Measurements from ENCODE around the gene CPAMD8. TPM values are rescaled to one million over a fixed set of nuclear protein-coding genes. Genes with fewer than 3 reads are reported as not detected.

CPAMD8 gene
- total and polyA plus RNA-seq, 10 of the 15 experiments (the other 5 are each of a cell fraction or from before 2014, with no cell fraction given): 0.12 to 0.97 (median 0.25) TPM; not detected in 3

- TF ChIP-seq SKIL (IDR thresholded peaks at IDR 0.05; ENCODE audit: low read depth, poor library complexity, severe bottlenecking): no peak
- no peak for TF ChIP-seq MTA2 (IDR thresholded peaks at IDR 0.05; ENCODE audit: low read depth)
- TF ChIP-seq ZBTB33 (IDR thresholded peaks at IDR 0.05): no peak
These were observed 5.8 kb downstream of the CPAMD8 start (continued) for GRCh38 chr19:17020823-17021222.

- in situ Hi-C loops (cut with MboI): no loop called here
- no peak overlapping the region for H3K4me3 ChIP-seq
- no peak overlapping the region for H3K4me2 ChIP-seq (ENCODE audit: control insufficient read depth, insufficient read depth)
- RAD21 ChIA-PET (ENCODE audit: unreplicated experiment): no interaction called here
- no peaks in the 10 kb centered on the region for H3K4me1 ChIP-seq (ENCODE audit: control insufficient read depth, insufficient read depth, low read length)
- POLR2A ChIA-PET: no interaction called here
- H3K9me3 ChIP-seq (replicated peaks; ENCODE audit: control insufficient read depth, insufficient read depth, low read length): peaks cover 2% of the 10 kb centered on the region; the same call in 2 of the 3 replicates
- peaks cover 0 to 2% of the 10 kb centered on the region in 2 experiments; a peak in 2 of 4 replicates for H3K27me3 ChIP-seq (replicated peaks in 1 of 2; ENCODE audit: control insufficient read depth in 2 of 2, insufficient read depth in 2 of 2, low read length in 1 of 2)
- intact Hi-C loops (cut with micrococcal nuclease; ENCODE audit: unreplicated experiment): no loop called here
- CTCF ChIA-PET: interaction anchor here (1.0 kb wide), 1 partner anchor 248 kb away, joined by 3 read pairs; no protein-coding TSS in a partner anchor
- H3K79me2 ChIP-seq (ENCODE audit: control insufficient read depth, insufficient read depth, low read length): no peaks in the 10 kb centered on the region
- FAIRE-seq (no peak), ATAC-seq (no peak), DNase-seq (ENCODE audit: low read depth, low spot score) (no peak)
- SMC1A ChIA-PET (ENCODE audit: uncharacterized antibody, unreplicated experiment): no interaction called here
- no peaks in the 10 kb centered on the region for H4K20me1 ChIP-seq (ENCODE audit: control insufficient read depth, insufficient read depth)
- no peaks in the 10 kb centered on the region for H3K36me3 ChIP-seq (ENCODE audit: control insufficient read depth in 2 of 2, insufficient read depth in 2 of 2, low read length in 1 of 2)
- H2AFZ ChIP-seq (ENCODE audit: control insufficient read depth, low read depth, low read length): no peak overlapping the region
- BruUV-seq (replicated peaks): no TSS peak
- H3K27ac ChIP-seq (ENCODE audit: control insufficient read depth, insufficient read depth): no peak overlapping the region
- H3K9ac ChIP-seq (ENCODE audit: control insufficient read depth, insufficient read depth, low read length): no peak overlapping the region
- TF ChIP-seq BRCA1 (IDR thresholded peaks at IDR 0.05; ENCODE audit: low read depth, low read length): no peak
- no peak for TF ChIP-seq CBX3 (IDR thresholded peaks at IDR 0.05; ENCODE audit: borderline replicate concordance, low read depth)
- no peak for TF ChIP-seq ELK1 (IDR thresholded peaks at IDR 0.05; ENCODE audit: low read depth, low read length)
- TF ChIP-seq ZNF592 (IDR thresholded peaks at IDR 0.05): no peak
- no peak for TF ChIP-seq ETV6 (conservative IDR thresholded peaks at IDR 0.05 in 1 of 2, IDR thresholded peaks at IDR 0.05 in 1 of 2; ENCODE audit: borderline replicate concordance in 1 of 2, low read depth in 1 of 2)
- no peak for TF ChIP-seq SUPT20H (IDR thresholded peaks at IDR 0.05; ENCODE audit: borderline replicate concordance, control insufficient read depth, low read depth, low read length)
- TF ChIP-seq WRNIP1 (IDR thresholded peaks at IDR 0.05; ENCODE audit: borderline replicate concordance, low read depth, low read length): no peak
- no peak for TF ChIP-seq ZBED1 (IDR thresholded peaks at IDR 0.05; ENCODE audit: borderline replicate concordance)
- TF ChIP-seq HDAC6 (IDR thresholded peaks at IDR 0.05; ENCODE audit: unreplicated experiment): no peak
- no peak for TF ChIP-seq SMC3 (IDR thresholded peaks at IDR 0.05; ENCODE audit: borderline replicate concordance, low read length)
These were observed 6.2 kb downstream of the CPAMD8 start for GRCh38 chr19:17020385-17020784.

Data from GM12878 (cell line).